Kidney (tissue), 22 donors: ENCODE data around the gene RSU1. TPM values are rescaled to one million over a fixed set of nuclear protein-coding genes. Genes with fewer than 3 reads are reported as not detected.

Experiments
- DNase-seq, 5 donors: peaks; one replicate each; pipeline ENCODE4 v3.0.0-alpha.2; 2013 to 2020
- FAIRE-seq: peaks from 2 replicates; lab custom pipeline; 2012; peaks lifted over from hg19 to GRCh38; lab: Jason Lieb, UNC
- H3K27ac ChIP-seq, 2 donors: one replicate each; pipeline ENCODE4 v1.7.0; 2013; ENCODE audit warnings: low read depth in 2 of 2, low read length in 2 of 2, inconsistent platforms in 1 of 2
- H3K27me3 ChIP-seq: one replicate; pipeline ENCODE4 v1.7.1; 2013; ENCODE audit warnings: low read length, inconsistent platforms; ENCODE audit not compliant: control insufficient read depth, insufficient read depth
- H3K36me3 ChIP-seq, 3 donors: one replicate each; pipeline versions ENCODE4 v1.7.0 to v1.7.1; 2013; ENCODE audit warnings: low read length in 3 of 3, control low read depth in 1 of 3, inconsistent platforms in 1 of 3; ENCODE audit not compliant: insufficient read depth in 3 of 3, control insufficient read depth in 2 of 3
- H3K4me1 ChIP-seq, 3 donors: one replicate each; pipeline versions ENCODE4 v1.7.0 to v1.7.1; 2013; ENCODE audit warnings: low read length in 3 of 3, inconsistent platforms in 1 of 3, low read depth in 1 of 3; ENCODE audit not compliant: control insufficient read depth in 2 of 3, insufficient read depth in 2 of 3
- H3K4me3 ChIP-seq, 3 donors: one replicate each; pipeline versions ENCODE4 v1.7.0 to v1.8.1; 2013; ENCODE audit warnings: low read length in 3 of 3, control low read depth in 1 of 3, inconsistent platforms in 1 of 3
- H3K9ac ChIP-seq, 3 donors: one replicate each; pipeline versions ENCODE4 v1.7.0 to v1.7.1; 2013; ENCODE audit warnings: low read length in 3 of 3, control low read depth in 1 of 3, inconsistent platforms in 1 of 3
- H3K9me3 ChIP-seq, 3 donors: one replicate each; pipeline versions ENCODE4 v1.7.0 to v1.7.1; 2013; ENCODE audit warnings: low read length in 3 of 3, control low read depth in 1 of 3, inconsistent platforms in 1 of 3; ENCODE audit not compliant: control insufficient read depth in 2 of 3, insufficient read depth in 1 of 3
- intact Hi-C: fragments of 100-400 bp; cut with DNase I; formaldehyde crosslinking; loops from one replicate; pipeline ENCODE4 v1.11.1; 2022
- long read RNA-seq, 10 donors: library from polyadenylated mRNA in 1 of 10; unstranded in 1 of 10; transcript quantifications; one replicate each; pipeline ENCODE4 v2.0.0 and lab custom pipeline, GENCODE V29; 2021 to 2026
- polyA plus RNA-seq: library from polyadenylated mRNA; stranded (reverse); fragments of 350-450 nt; fragmentation: Illumina TruSeq; extraction: RNeasy Lipid Tissue Mini Kit (QIAGEN cat#74804); gene quantifications from one replicate; pipeline ENCODE4 v1.2.3, GENCODE V29; 2014; ENCODE audit warnings: low read depth, low replicate concordance; ENCODE audit not compliant: insufficient read depth
- total RNA-seq: library from RNA; stranded (reverse); fragmentation: NEBNext Ultra II Directional; extraction: Animal tissue kit (Norgen Biotek cat#: 25700); gene quantifications from one replicate; pipeline ENCODE4 v1.2.1, GENCODE V29; 2021
- TF ChIP-seq, protein P1 (sequence below): IDR thresholded peaks from 3 replicates; pipeline ENCODE4 v1.5.1; 2012; ENCODE audit warnings: mild to moderate bottlenecking, moderate library complexity, borderline replicate concordance; ENCODE audit not compliant: insufficient read depth; ENCODE audit errors: extremely low read depth
- donor health status: control.
- donor health status: control.
- donor health status: control.
- donor health status: control.
- donor health status: control.
- donor health status: DM: yes; HTN: yes; CAD: no.
- donor health status: Normal renal cell carcinoma (clear cell type).

The RSU1 gene
- total RNA-seq: 72.4 TPM
- 44.6 TPM for polyA plus RNA-seq
- long read RNA-seq, donor 1, transcript RSU1-201 (9 exons, 3,834 nt): major isoform, 15 of 23 reads
- long read RNA-seq, donor 1, partial matches to known transcripts: 0 of 23 reads
- long read RNA-seq, donor 1, other reads (novel, unspliced or antisense): 0 of 23 reads
- long read RNA-seq, donor 2, transcript RSU1-201 (9 exons, 3,834 nt): major isoform, 20 of 22 reads
- long read RNA-seq, donor 2, partial matches to known transcripts: 0 of 22 reads
- long read RNA-seq, donor 2, other reads (novel, unspliced or antisense): 0 of 22 reads
- long read RNA-seq, donor 3, transcript RSU1-201 (9 exons, 3,834 nt): major isoform, 20 of 33 reads
- long read RNA-seq, donor 3, transcript RSU1-205 (8 exons, 3,639 nt): minor isoform, 6 of 33 reads
- long read RNA-seq, donor 3, transcript RSU1-203 (8 exons, 3,919 nt): minor isoform, 7 of 33 reads
- long read RNA-seq, donor 3, partial matches to known transcripts: 0 of 33 reads
- long read RNA-seq, donor 3, other reads (novel, unspliced or antisense): 0 of 33 reads
- long read RNA-seq, donor 4, transcript RSU1-201 (9 exons, 3,834 nt): major isoform, 16 of 22 reads
- long read RNA-seq, donor 4, partial matches to known transcripts: 0 of 22 reads
- long read RNA-seq, donor 4, other reads (novel, unspliced or antisense): 0 of 22 reads
- long read RNA-seq, donor 5, partial matches to known transcripts: 0 of 2 reads
- long read RNA-seq, donor 5, other reads (novel, unspliced or antisense): 0 of 2 reads
- long read RNA-seq, donor 6, transcript RSU1-205 (8 exons, 3,639 nt): minor isoform, 8 of 35 reads
- long read RNA-seq, donor 6, transcript RSU1-201 (9 exons, 3,834 nt): major isoform, 23 of 35 reads
- long read RNA-seq, donor 6, partial matches to known transcripts: 0 of 35 reads
- long read RNA-seq, donor 6, other reads (novel, unspliced or antisense): 0 of 35 reads
- long read RNA-seq, donor 7, transcript RSU1-203 (8 exons, 3,919 nt): minor isoform, 17 of 88 reads
- long read RNA-seq, donor 7, transcript RSU1-201 (9 exons, 3,834 nt): major isoform, 45 of 88 reads
- long read RNA-seq, donor 7, transcript RSU1-205 (8 exons, 3,639 nt): minor isoform, 12 of 88 reads
- long read RNA-seq, donor 7, partial matches to known transcripts: 7 of 88 reads
- long read RNA-seq, donor 7, other reads (novel, unspliced or antisense): 7 of 88 reads
- long read RNA-seq, donor 8, transcript RSU1-201 (9 exons, 3,834 nt): major isoform, 11 of 23 reads
- long read RNA-seq, donor 8, transcript RSU1-205 (8 exons, 3,639 nt): minor isoform, 8 of 23 reads
- long read RNA-seq, donor 8, partial matches to known transcripts: 0 of 23 reads
- long read RNA-seq, donor 8, other reads (novel, unspliced or antisense): 0 of 23 reads
- long read RNA-seq, donor 9, transcript RSU1-201 (9 exons, 3,834 nt): major isoform, 9 of 14 reads
- long read RNA-seq, donor 9, partial matches to known transcripts: 0 of 14 reads
- long read RNA-seq, donor 9, other reads (novel, unspliced or antisense): 0 of 14 reads
- long read RNA-seq, donor 10, transcript RSU1-201 (9 exons, 3,834 nt): major isoform, 15 of 18 reads
- long read RNA-seq, donor 10, partial matches to known transcripts: 0 of 18 reads
- long read RNA-seq, donor 10, other reads (novel, unspliced or antisense): 0 of 18 reads

DNA sequence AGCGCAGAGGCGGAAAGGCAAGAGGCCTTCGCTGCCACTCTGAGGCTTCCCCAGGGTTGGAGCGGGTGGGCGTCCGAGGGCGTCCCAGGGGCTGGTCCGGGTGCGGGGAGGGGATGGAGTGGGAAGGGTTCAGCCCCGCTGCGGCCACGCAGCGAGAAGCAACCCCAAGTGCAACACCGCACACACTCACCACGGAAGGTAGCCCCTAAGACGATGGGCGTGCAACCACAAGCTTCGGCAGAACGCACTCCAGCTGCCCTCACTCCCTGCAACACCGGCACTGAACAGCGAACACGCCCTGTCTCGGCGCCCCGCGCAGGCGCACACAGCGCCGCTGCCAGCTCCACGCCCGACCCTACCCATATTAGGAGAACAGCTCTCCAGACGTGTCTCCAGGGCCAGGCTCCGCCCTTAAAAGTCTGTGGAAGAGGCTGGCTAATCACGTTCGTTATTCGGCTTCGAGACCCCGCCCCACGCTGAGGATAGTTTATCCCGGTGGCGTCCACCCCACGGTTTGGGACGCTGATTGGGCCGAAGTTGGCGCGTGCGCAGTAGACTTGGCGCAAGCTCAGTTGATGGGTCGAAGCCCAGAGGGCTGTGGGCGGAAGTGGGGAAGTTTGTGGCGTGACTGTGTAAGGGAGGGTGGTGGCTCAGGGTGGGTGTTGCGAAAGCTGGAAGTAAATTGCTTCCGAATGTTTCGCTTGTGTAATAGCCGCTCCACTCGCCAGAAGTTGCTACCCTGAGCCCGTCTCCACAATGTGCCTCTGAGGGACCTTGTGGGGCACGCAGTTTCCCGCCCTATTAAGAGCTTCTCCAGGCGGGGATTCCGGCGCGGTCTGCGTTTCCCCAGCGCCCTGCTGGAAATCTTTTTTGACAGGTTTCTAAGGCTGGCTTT is at the start of gene RSU1:
RSU1 (minus strand) TSS at position 300 of the 895 bp plus-strand sequence. CDS start 343 bp downstream, outside the sequence.
- no peaks in the 10 kb centered on the region for H3K9me3 ChIP-seq
- TF ChIP-seq, protein P1, sequence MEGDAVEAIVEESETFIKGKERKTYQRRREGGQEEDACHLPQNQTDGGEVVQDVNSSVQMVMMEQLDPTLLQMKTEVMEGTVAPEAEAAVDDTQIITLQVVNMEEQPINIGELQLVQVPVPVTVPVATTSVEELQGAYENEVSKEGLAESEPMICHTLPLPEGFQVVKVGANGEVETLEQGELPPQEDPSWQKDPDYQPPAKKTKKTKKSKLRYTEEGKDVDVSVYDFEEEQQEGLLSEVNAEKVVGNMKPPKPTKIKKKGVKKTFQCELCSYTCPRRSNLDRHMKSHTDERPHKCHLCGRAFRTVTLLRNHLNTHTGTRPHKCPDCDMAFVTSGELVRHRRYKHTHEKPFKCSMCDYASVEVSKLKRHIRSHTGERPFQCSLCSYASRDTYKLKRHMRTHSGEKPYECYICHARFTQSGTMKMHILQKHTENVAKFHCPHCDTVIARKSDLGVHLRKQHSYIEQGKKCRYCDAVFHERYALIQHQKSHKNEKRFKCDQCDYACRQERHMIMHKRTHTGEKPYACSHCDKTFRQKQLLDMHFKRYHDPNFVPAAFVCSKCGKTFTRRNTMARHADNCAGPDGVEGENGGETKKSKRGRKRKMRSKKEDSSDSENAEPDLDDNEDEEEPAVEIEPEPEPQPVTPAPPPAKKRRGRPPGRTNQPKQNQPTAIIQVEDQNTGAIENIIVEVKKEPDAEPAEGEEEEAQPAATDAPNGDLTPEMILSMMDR: no peak
- H3K27me3 ChIP-seq: no peaks in the 10 kb centered on the region
- FAIRE-seq (peak; percentile 99), DNase-seq (peak; percentile 100)
- intact Hi-C loops: no loop called here
- peak within 1 kb of the TSS; percentile 67 to 92 (median 82) for H3K9ac ChIP-seq
- peak within 1 kb of the TSS; percentile 83 to 91 (median 86) for H3K4me3 ChIP-seq
- no peaks in the 10 kb centered on the region for H3K36me3 ChIP-seq
- H3K4me1 ChIP-seq: peaks cover 0 to 8% (median 3%) of the 10 kb centered on the region in 3 donors
- peak within 1 kb of the TSS; percentile 61 to 92 for H3K27ac ChIP-seq

DNA sequence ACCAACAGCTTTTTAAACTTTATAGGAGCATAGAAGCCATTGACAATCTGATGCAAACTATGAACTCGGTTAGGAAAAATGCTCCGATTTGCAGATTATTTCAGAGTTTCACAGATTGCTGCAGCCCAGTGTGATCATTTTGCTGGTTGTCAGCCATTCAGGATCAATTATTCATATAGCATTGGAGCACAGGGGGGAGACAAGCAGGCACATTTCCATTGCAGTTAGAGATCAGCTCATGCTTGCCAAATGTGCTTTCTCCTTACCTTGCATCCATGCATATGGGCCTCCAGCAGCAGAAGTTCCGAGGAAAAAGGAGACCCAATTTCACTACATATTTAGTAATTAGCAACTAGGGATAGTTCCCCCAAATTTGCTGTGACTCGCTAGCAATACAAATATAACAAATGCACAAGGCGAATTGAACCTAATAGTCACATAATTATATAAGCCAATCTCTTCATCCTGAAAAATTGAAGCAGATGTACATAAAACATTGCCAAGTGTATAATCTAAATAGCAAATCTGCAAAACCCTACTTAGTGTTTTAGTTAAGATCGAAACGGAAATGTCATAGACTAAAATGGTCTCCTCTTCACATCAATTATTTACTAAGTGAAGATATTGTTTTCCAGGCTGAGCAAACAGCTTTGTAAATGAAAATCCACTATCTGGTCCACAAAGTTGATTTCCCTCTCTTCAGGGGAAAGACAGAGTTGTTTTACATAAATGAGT is 49.5 kb upstream of the RSU1 start:
- no peak for FAIRE-seq
- Histone ChIP-seq H3K27ac (no peak overlapping the region), H3K4me1 (no peaks in the 10 kb centered on the region), H3K36me3 (peaks cover 0 to 25% (median 5%) of the 10 kb centered on the region in 3 donors), H3K9me3 (no peaks in the 10 kb centered on the region), H3K9ac (no peak overlapping the region), H3K4me3 (no peak overlapping the region), H3K27me3 (no peaks in the 10 kb centered on the region)
- intact Hi-C loops: no loop called here
- no peak for DNase-seq
- TF ChIP-seq, protein P1: no peak
